Measurements from ENCODE around the gene TTC39C. TPM values are rescaled to one million over a fixed set of nuclear protein-coding genes. Genes with fewer than 3 reads are reported as not detected.

The TTC39C gene
- polyA plus RNA-seq, 3 donors, result 6.3 to 9.9 (median 8.1) TPM

DNA sequence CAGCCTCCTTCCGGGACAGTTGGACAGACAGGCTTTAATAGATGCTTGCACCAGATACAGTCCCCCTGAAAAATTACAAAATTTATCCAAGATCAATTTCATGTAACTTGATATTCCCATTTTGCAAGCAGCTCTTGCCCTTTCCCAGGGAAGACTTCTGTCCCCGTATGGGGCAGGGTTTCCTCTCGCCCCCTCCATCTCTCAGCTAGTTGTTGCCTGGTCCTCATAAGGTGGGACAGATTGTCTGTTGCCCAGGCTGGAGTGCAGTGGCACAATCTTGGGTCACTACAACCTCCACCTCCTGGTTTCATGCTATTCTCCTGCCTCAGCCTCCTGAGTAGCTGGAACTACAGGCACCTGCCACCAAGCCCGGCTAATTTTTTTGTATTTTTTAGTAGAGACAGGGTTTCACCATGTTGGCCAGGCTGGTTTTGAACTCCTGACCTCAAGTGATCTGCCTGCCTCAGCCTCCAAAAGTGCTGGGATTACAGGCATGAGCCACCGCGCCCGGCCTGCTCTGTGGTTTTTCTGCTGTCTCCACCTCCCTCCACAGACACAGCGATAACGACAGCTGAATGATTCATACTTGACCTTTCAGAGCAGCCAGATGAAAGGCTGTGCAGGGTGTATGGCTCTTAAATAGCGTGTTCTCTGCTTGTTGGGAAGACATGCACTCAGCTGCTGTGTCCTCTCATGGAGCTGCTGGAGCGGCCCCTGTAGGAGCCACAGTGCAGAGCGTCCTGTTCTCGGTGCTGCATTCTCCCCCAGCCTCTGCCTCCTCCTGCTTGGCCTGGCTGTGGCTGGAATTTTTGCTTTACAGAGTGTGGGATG is 61.4 kb downstream of the TTC39C start:
- no peak for DNase-seq

DNA sequence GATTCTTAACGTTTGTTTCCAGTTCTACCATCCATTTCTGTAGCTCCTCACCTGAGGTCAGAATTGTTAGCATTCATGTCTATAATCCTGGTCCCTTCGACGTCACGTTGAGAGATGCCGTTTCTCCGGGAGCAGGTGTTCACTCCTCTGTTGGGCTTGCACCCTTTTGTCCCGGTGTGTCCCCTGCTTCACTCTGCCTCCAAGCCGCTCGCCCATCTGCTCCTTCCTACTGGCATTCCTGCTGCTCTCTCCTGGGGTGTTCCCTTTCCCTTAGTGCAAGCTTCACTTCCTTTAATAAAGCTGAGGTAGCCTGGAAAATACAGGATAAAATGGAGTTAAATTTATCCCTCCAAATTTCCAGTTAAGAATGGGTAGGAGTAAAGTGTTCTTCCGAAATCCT is 62.4 kb downstream of the TTC39C start:
- DNase-seq, result no peak

DNA sequence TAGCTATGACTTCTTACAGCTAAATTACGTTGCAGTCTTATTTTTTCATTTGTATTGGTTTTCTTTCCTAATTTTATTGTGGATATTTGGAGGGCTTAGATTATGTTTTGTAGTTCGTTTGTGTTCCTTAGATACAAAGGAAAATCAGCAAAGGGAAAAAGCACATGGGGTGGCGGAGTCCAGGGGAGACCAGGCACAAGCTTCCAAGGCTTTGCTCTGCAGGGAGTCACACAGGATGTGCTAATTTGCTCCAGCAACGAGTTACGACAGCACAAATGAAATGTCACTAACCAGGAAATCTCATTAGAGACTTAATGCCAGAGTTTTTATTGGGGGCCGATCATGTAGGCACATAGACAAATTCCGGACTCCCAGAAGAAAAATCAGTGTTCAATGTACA is 63.8 kb downstream of the TTC39C start:
- no peak for DNase-seq

DNA sequence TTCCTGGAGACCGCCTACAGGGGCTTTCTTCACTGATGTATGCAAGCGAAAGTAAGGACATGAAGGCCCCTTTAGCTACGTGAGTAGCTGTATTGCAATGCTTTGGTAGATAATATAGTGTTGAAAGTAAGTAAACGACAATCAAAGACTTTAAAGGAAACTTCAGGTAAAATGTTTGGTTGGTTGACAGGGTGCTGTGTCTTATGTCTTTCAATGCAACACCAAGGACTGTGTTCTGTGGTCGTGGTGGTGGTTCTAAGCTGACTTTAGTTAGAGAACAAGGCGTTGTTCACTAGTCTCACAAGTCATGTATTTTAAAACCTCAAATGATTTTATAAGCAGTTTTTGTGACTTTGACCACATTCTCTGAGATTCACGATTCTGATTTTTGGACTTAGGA is 66.3 kb downstream of the TTC39C start:
- no peak for DNase-seq

DNA sequence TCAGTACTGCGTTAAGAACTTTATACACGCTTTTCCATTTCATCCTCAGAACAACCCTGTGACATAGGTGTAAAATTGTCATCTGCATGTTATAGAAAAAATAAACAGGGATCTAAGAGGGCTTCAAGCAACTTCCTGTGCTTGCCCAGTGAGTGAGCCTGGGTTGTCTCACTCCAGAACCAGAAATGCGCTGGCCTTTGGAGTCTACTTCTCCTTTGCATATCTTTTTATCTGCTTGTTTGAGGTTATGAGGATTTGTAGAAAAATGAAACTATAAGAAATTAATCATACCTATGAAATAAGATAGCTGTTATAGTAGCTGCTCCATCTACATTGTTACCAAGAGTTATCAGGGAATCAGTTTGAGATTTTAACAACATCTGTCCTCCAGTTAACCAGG is 69.0 kb downstream of the TTC39C start:
- no peak for DNase-seq

DNA sequence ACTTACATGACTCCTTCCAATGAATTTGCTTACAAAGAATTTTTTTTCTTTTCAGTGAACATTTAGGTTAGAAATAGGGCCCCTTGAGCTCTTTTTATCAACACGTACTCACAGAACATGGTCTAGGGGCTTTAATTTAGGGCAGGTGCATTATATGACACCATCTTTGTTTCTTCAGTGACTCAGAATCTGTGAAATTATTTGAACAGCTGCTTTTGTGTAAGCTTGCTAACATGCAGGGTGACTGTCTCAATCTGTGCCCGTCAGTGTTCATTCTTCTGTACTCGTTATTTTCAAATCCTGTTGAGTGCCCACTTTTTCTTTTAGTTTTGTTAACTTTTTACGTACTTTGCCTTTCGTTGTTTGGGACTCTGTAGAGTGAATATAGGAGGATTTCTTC is 71.5 kb downstream of the TTC39C start:
- no peak for DNase-seq

DNA sequence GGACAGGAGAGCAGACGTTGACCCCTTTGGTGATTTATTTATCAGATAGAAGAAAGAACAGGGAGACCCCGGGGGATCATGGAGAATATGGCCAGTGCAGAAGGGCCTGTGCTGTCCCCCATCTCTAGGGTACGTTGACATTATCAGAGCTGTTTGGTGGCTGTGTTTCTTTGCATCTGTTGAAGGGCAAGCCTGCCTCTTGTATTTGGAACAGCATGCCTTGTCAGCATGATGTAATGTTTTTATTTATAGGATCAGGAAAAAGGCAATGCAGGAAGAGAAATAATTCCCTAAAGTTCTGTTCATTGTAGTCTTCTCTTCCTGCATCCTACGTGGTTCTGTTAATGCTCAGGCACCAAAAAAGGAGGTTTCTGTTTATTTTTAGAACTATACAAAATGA is 74.5 kb downstream of the TTC39C start:
- DNase-seq, result no peak

DNA sequence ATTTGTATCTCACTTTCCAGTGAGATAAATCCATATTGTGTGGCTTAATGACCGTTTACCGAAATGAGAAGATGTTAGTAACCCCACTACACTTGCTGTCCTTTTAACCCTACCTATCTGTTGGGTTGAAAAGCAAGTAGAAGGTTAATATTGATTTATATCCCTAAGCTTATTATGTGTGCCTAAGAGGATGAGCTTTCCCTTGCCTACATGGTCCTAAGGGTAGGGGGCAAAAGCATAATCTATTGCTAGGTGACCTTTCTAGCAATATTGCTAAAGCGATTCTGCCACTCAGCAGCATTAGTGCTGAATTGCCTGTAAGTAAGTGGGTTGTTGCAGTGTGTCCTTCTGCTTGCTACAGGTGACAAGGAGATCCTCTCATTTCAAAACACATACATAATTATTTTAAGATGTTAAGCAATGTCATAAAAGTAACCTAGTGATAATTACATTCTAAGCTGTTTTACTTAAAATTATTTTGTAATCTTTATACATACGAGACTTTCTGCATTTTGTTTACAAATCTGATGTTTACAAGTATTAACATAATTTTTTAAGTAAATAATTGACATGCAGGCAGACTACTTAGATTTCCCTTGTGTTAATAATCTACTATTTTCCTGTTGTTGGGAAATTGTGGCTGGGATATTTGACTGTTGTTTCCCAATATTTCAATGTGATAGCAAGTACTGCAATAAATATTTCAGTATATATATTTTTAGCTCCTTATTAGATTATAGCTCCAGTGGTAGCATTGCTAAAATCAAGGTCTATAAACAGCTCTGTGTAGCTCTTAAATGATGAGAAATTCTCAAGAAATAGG is 75.2 kb downstream of the TTC39C start:
- no peak for DNase-seq

DNA sequence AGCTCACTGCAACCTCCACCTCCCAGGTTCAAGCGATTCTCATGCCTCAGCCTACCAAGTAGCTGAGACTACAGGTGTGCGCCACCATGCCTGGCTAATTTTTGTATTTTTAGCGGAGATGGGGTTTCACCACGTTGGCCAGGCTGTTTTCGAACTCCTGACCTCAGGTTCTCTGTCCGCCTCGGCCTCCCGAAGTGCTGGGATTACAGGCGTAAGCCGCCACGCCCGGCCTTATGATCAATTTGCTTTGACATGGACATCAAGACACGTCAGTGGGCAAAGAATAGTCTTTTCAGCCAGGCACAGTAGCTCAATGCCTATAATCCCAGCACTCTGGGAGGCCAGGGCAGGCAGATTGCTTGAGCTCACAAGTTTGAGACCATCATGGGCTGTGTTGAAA is 76.3 kb downstream of the TTC39C start:
- DNase-seq, result no peak

DNA sequence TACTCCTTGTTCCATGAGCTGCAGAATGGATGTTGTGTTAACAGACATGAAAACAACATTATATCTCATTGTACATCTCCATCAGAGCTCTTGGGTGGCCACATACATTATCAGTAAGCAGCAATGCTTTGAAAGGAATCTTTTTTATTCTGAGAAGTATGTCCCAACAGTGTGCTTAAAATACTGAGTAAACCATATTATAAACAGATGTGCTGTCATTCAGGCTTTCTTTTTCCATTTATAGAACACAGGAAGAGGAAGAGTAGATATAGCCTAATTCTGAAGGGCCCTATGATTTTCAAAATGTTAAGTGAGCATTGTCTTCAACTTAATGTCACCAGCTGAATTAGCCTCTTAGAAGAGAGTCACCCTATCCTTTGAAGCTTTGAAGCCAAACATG is 80.0 kb downstream of the TTC39C start:
- DNase-seq, result no peak

DNA sequence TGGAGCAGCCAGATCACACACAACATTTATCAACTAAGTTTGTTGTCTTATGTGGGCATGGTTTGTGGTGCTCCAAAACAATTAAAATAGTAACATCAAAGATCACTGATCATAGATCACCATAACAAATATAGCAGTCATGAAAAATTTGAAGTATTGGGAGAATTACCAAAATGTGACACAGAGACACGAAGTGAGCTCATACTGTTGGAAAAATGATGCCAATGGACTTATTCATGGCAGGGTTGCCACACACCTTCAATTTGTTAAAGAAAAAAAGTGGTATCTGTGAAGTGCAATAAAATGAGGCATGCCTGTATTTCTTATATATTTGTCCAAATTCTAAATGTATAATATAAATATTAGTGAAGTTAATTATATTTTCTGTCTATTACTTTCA is 81.4 kb downstream of the TTC39C start:
- DNase-seq, result no peak

DNA sequence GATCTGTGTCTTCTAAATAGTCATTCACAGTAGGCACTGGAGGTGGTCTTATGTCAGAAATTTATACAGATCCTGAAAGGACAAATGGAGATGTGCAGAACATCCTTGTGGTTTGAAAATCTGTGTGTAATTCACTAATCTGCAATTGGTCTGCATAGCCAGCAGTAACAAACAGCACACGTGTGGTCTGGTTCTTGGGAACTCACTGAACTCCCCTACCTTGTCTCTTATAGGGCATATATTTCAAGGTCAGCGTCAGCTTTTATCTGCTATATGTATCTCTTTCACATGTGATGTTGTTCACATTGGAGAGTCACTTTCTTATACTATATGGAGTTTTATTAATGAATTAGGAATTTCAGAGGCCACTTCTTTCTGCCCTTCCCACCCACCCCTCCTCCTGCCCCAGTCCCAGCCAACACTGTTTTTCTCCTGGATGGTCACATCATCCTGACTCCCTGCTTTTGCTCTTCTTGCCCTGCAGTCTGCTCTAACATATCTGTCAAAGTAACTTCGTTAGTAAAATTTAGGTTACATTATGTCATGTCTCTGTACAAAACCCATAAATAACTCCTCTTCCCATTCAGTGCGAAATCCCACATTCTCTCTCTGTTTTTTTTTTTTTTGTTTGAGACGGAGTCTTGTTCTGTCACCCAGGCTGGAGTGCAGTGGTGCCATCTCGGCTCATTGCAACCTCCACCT is 88.9 kb downstream of the TTC39C start:
- DNase-seq, result peak; percentile 9

DNA sequence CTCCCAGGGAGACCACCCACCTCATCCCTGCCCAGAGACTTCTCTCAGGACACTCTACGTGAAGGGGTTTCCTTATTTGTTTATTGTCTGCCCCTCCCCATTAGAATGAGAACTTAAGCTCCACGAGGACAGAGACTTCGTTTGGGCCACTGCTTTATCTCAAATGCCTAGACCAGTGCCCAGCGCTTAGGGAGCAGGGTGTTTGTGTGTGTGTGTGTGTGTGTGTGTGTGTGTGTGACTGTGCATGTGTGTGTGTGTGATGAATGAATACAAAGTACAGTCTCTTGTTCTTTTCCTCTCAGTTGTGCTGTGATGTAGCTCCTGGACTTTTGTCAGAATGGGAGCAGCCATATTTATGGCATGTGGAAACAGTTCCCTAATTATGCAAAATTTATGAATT is 89.9 kb downstream of the TTC39C start:
- no peak for DNase-seq

DNA sequence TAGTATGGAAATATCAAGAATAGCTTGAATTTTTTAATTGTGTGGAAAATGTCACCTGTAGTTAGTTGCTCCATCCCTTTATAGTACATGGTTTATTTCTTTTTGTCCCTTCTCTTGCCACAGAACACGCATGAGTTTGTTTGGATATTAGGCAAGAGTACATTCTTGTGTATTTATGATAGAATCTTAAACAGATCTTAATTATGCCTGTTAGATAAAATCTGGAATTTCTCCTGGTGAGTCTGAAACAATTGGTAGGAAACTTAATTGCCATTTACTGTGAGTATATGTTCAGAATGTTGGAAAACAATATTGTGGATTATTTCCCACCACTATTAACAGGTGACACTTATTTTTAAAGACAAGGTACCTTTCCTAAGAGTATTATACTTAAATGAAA is 94.1 kb downstream of the TTC39C start:
- DNase-seq, result no peak

DNA sequence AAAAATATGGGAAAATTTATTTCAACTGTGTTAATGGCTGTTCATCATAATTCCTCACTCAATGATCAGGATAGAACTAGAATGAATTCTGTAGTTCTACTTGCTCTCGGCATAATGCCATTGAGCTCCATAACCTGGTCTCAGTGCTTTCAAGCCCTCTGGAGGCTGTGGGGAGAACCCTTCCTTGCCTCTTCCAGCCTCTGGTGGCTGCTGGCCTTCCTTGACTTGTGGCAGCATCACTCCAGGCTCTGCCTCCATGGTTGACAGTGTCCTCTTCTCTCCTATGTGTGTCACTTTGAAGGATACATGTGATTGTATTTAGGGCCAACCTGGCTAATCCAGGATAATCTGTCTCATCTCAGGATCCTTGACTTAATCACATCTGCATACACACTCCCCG is 97.4 kb downstream of the TTC39C start:
- DNase-seq, result no peak

DNA sequence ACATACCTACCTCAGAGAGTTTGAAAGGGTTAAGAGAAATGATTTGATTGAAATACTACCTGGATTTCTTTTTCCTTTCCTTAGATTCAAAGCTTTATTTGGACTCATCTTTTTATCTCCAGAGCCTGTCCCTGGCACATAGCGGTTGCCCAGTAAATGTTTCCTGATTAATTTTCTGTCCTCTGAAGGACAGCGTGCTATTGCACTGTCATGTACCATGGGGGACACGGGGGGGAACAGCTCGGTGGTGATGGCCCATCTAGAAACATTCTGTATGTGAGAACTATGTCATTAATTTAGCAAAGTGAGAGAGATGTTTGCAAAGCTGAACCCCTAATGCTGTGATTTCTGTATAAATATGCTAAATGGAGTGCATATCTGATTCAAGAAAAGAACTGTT is 97.9 kb downstream of the TTC39C start:
- no peak for DNase-seq

DNA sequence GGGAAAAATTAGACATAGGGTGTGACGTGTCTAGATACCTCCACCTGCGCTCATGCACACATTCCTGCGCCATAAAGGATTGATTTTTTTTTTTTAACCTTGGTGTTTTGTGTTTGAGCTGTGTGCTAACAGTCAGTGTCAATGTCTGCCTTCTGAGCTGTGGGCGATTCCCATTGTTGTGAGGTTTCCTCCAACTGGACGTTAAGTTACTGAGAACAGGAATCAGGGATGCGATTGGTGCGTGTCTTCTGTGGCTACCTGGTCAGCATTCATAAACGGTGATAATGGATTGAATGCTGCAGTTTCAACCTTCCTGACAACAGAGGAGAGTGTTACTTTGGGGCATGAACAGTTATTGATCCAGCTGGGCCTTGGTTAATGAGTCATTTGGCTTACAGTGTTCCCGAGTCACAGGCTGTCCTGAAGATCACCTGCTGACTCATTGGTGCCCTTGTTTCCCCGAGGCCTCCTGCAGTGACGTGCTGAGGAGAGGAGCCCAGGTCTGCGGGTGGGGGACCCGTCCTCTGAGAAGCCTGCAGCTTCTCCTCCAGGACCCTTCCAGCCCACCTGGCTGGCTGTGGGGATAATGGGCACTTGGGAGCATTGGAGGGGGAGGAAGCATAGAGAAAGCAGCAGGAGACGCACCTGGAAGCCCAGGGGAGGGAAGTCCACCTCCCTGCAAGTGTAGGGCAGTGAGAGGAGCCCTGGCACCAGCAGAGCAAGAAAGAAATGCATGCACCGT is 98.5 kb downstream of the TTC39C start:
- DNase-seq, result no peak

DNA sequence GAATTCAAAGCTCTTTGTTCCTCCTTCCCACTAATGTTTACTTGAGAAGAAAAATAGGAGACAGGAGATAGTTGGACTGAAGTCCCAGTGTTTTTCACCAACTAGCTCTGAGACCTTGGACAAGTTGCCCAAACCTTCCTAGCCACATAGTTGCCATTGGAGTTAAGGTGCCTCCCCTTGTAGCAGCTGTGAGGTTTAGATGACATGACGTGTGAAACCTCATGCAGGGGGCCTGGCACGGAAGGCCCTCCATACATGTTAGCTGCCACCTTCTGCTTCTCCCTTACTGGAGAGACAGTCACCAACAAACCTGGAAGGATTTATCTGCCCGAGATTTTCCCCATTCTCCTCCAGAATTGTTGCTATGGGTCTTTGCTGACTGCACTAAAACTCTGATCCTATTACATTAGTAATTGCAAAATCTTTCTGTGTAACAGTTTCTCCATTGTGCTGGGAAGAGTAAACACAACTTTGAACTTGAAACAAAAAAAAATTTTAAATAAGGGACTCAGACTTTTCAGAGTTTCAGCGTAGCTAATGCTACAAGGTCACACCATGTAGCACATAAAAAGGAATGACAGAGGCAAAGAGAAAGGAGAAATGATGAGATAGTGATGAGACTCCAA is 100.5 kb downstream of the TTC39C start:
- DNase-seq, result no peak

DNA sequence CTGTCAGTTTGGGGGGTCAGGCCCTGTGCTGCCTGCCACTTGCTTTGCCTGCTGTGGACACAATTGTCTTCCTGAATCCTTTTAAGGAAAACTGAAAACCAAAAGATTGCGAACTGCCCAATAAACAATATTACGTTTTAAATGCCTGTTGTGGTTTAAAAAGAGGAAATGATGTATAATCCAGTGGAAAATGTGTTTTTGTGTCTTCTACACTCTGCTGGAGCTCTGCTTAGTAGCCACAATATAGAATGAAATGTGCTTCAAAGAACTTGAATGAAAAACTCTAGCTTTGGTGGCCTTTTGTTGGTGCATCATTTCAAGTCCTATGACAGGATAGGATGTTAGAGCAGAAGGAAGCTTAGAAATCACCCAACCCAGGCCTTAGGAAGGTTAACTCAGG is 101.1 kb downstream of the TTC39C start:
- DNase-seq, result no peak

DNA sequence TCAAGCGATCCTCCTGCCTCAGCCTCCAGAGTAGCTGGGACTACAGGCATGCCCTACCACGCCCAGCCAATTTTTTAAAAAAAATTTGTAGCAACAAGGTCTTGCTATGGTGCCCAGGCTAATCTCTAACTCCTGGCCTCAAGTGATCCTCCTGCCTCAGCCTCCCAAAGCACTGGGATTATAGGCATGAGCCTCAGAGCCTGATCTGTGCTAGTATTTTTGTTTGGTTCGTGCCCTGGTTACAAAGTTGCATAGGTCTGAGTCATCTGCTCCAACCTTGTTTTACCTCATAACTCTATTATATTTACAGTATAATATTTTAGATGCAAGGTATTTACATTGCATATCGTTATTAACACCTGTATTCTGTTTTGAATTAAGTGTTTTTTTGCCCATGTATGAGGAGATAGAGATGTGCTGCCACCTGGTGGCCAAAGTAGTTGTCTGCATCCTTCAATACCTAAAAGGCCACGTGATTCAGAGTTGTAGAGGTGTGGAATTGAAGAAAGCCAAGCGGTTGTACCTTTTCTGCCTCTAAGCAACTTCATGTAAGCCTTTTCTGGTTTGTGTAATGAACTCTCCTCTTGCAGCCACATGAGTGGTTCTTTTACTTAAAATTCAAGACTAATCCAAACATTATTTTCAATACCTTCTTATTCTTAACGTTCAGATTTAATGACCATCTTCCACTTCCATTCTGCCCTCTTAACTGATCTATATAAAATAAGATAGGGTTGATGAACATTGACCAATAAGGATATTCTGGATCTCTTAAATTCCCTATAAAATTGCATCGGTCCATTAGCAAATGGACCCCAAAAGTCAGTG is 104.4 kb downstream of the TTC39C start:
- peak; percentile 71 for DNase-seq

DNA sequence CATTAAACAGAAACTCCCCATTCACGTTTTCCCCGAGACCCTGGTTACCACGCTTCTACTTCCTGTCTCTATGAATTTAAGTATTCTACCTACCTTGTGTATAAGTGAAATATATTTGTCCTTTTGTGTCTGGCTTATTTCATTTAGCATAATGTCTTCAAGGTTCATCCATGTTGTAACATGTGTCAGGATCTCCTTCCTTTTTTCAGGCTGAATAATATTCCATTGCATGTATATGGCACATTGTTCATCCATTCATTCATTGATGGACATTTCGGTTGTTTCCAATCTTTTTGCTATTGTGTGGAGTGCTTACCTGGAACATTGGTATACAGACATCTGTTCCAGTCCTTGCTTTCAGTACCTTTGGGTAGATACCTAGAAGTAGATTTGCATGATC is 106.1 kb downstream of the TTC39C start:
- no peak for DNase-seq
